Aorta (tissue), 5 donors: ENCODE data around the gene SCMH1. TPM values are rescaled to one million over a fixed set of nuclear protein-coding genes. Genes with fewer than 3 reads are reported as not detected.
"Not testable (repeated sequence)": the region's sequence is repeated elsewhere in the genome, so short reads cannot be mapped to it uniquely, and the experiment has no call there.

Experiments used
- ATAC-seq: fragments of 200-7000 bp; cut with Tn5 transposase; one replicate; pipeline ENCODE4 v1.9.1; 2022; ENCODE audit warnings: moderate library complexity; ENCODE audit not compliant: low FRiP score
- DNase-seq, 2 donors: peaks; one replicate each; pipeline ENCODE4 v3.0.0-alpha.2; 2020
- H3K27ac ChIP-seq, 2 donors: one replicate each; pipeline ENCODE4 v1.5.1; 2013; ENCODE audit warnings: low read length in 2 of 2, mild to moderate bottlenecking in 2 of 2, moderate library complexity in 2 of 2, control low read depth in 1 of 2, inconsistent platforms in 1 of 2, low read depth in 1 of 2
- H3K27me3 ChIP-seq, 2 donors: one replicate each; pipeline ENCODE4 v1.6.1; 2013; ENCODE audit warnings: control low read depth in 1 of 2, low read length in 1 of 2, mild to moderate bottlenecking in 1 of 2, moderate library complexity in 1 of 2; ENCODE audit not compliant: insufficient read depth in 2 of 2, control insufficient read depth in 1 of 2
- H3K36me3 ChIP-seq, 2 donors: one replicate each; pipeline ENCODE4 v1.6.1; 2013; ENCODE audit warnings: control low read depth in 1 of 2, low read length in 1 of 2, mild to moderate bottlenecking in 1 of 2; ENCODE audit not compliant: insufficient read depth in 2 of 2, control insufficient read depth in 1 of 2
- H3K4me1 ChIP-seq, 2 donors: one replicate each; pipeline ENCODE4 v1.6.1; 2013; ENCODE audit warnings: low read length in 2 of 2, control low read depth in 1 of 2, mild to moderate bottlenecking in 1 of 2, moderate library complexity in 1 of 2; ENCODE audit not compliant: insufficient read depth in 2 of 2, control insufficient read depth in 1 of 2
- H3K4me3 ChIP-seq, 2 donors: one replicate each; pipeline ENCODE4 v1.5.1; 2013; ENCODE audit warnings: low read length in 2 of 2, control low read depth in 1 of 2, mild to moderate bottlenecking in 1 of 2
- H3K9me3 ChIP-seq: one replicate; pipeline ENCODE4 v1.6.1; 2013; ENCODE audit warnings: mild to moderate bottlenecking, low read length; ENCODE audit not compliant: control insufficient read depth
- WGBS, 2 donors: extraction: QIAGEN DNeasy Blood & Tissue Kit; methylation state at CpG; one replicate each; pipeline ENCODE4 v1.1.7; 2013; 5-methylcytosine and 5-hydroxymethylcytosine counted together
- intact Hi-C, 2 donors: fragments of 100-400 bp; cut with DNase I; formaldehyde crosslinking; loops; one replicate each; pipeline versions ENCODE4 v1.14.2 to v1.15.0; 2022
- polyA plus RNA-seq, 2 donors: library from polyadenylated mRNA; stranded (reverse); fragments of 200-250 nt; gene quantifications; one replicate each; pipeline ENCODE4 v1.2.3, GENCODE V29; 2013
- total RNA-seq, 2 donors: library from RNA; stranded (reverse); fragmentation: NEBNext Ultra II Directional; extraction: Animal tissue kit (Norgen Biotek cat#: 25700); gene quantifications; one replicate each; pipeline ENCODE4 v1.2.1, GENCODE V29; 2021
- donor health status: healthy with polysubstance abuse.
- donor health status: Bipolar disorder and iron deficiency.
- donor health status: DM: no; HTN: no; CAD: no.
- donor health status: DM: no; HTN: no; CAD: no.
- donor health status: DM: yes; HTN: yes; CAD: no.

The SCMH1 gene
- total and polyA plus RNA-seq, 4 donors, result 36.2 to 60.7 (median 47.4) TPM

DNA sequence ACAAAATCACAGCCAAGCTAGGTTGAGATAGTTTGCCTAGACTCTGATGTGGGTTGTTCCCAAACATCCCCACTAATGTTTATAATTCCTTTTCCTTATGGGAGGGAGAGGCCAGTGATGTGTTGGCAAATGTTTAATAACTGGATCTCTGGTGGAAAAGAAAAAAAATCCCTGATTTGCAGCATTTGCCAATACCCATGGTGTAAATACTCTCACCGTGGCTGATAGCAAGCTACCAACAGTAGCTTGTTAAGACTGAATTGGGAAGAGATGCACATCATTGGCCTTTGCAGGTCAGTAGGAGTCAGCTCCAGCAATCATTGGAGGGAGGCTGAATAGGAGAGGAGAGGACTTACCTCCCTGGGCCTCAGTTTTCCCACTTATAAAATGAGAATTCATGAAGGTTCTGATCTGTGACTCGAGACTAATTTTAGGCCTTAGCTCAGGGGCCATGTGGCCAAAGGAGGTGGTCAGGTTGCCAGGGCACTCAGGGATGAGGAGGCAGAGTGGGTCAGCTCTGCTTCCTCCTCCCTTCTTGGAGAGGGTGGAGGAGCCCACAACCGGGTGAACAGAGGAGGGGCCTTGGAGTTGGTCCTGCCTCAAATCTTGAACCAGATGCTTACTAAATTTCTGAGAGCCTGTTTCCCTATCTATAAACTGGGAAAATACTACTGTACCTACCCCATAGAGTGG lies 20.0 kb upstream of the SCMH1 start:
- WGBS, 2 donors, result 69 to 70% methylated on average over 3 of the region's 3 CpGs
- intact Hi-C loops, result loop anchor here in 1 of 2 donors (10.0 kb wide), 1 partner anchor 253 kb away; no protein-coding TSS in a partner anchor
- no peak for ATAC-seq

DNA sequence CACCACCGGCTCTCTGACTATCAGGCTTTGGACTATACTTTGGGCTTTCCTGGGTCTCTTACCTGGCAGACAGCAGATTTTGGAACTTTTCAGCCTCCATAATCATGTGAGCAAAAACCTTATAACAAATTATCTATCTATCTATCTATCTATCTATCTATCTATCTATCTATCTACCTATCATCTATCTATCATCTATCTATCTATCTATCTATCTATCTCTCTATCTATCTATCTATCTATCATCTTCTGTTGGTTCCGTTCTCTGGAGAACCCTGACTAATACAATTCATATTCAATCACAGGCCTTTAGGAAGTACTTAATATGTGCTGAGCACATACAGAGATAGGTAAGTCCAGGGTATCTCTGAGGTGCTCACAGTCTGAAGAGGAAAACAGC lies 18.7 kb upstream of the SCMH1 start:
- intact Hi-C loops, result loop anchor here in 1 of 2 donors (10.0 kb wide), 1 partner anchor 254 kb away; no protein-coding TSS in a partner anchor
- H3K4me3 ChIP-seq, result no peak overlapping the region
- H3K4me1 ChIP-seq, result no peaks in the 10 kb centered on the region
- no peaks in the 10 kb centered on the region for H3K9me3 ChIP-seq
- ATAC-seq (no peak), DNase-seq (no peak)
- no peak overlapping the region for H3K27ac ChIP-seq
- WGBS, 2 donors, result 95 to 98% methylated on average over 2 of the region's 2 CpGs
- peaks cover 0 to 2% of the 10 kb centered on the region in 2 donors for H3K36me3 ChIP-seq
- no peaks in the 10 kb centered on the region for H3K27me3 ChIP-seq

More for the DNA sequence above, 20.0 kb upstream of the SCMH1 start:
- H3K27ac ChIP-seq, result no peak overlapping the region
- H3K27me3 ChIP-seq, result no peaks in the 10 kb centered on the region
- peaks cover 0 to 2% of the 10 kb centered on the region in 2 donors for H3K36me3 ChIP-seq
- DNase-seq, result no peak
- no peaks in the 10 kb centered on the region for H3K9me3 ChIP-seq
- no peak overlapping the region for H3K4me3 ChIP-seq
- H3K4me1 ChIP-seq, result no peaks in the 10 kb centered on the region

GRCh38 chr1:41259221-41259620 lies 17.1 kb upstream of the SCMH1 start:
- 95 to 99% methylated on average over 3 of the region's 3 CpGs for WGBS, 2 donors
- H3K36me3 ChIP-seq, result peaks cover 0 to 2% of the 10 kb centered on the region in 2 donors
- H3K27me3 ChIP-seq, result no peaks in the 10 kb centered on the region
- no peak overlapping the region for H3K27ac ChIP-seq
- ATAC-seq, result no peak
- intact Hi-C loops, result no loop called here
- no peaks in the 10 kb centered on the region for H3K4me1 ChIP-seq
- DNase-seq, result no peak
- H3K9me3 ChIP-seq, result no peaks in the 10 kb centered on the region
- no peak overlapping the region for H3K4me3 ChIP-seq

DNA sequence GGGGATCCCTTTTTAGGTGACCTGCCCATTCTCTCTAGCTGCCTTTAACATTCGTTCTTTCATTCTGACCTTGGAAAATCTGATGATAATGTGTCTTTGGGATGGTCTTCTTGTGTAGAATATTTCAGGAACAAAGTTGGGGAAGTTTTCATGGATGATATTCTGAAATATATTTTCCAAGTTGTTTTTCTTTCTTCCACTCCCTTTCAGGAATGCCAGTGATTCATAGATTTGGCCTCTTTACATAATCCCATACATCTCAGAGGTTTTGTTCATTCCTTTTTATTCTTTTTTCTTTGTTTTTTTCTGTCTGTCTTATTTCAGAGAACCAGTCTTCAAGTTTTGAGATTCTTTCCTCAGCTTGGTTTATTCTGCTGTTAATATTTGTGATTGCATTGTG lies 13.9 kb upstream of the SCMH1 start:
- Histone ChIP-seq H3K4me3 (no peak overlapping the region), H3K4me1 (no peaks in the 10 kb centered on the region), H3K9me3 (no peaks in the 10 kb centered on the region), H3K27me3 (no peaks in the 10 kb centered on the region), H3K27ac (no peak overlapping the region), H3K36me3 (no peaks in the 10 kb centered on the region)
- DNase-seq (no peak), ATAC-seq (no peak)
- intact Hi-C loops, result no loop called here
- 70 to 79% methylated on average over 1 of the region's 1 CpG for WGBS, 2 donors

DNA sequence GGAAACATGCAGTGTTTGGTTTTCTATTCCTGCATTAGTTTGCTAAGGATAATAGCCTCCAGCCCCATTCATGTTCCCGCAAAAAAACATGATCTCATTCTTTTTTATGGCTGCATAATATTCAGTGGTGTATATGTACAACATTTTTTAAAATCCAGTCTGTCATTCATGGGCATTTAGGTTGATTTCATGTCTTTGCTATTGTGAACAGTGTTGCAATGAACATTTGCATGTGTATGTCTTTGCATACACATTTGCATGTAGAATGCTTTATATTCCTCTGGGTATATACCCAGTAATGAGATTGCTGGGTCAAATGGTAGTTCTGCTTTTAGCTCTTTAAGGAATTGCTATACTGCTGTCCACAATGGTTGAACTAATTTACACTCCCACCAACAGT lies 9.0 kb upstream of the SCMH1 start:
- intact Hi-C loops, H3K27ac ChIP-seq, ATAC-seq: not testable (repeated sequence)

GRCh38 chr1:41249319-41249718 lies 7.2 kb upstream of the SCMH1 start:
- no peaks in the 10 kb centered on the region for H3K9me3 ChIP-seq

More for the DNA sequence above, 9.0 kb upstream of the SCMH1 start:
- not testable (repeated sequence) for H3K27me3 ChIP-seq, H3K36me3 ChIP-seq, H3K4me3 ChIP-seq, H3K4me1 ChIP-seq, H3K9me3 ChIP-seq, DNase-seq
- 90 to 95% methylated on average over 1 of the region's 1 CpG for WGBS, 2 donors

GRCh38 chr1:41246568-41246967 lies 4.5 kb upstream of the SCMH1 start:
- no peak overlapping the region for H3K27ac ChIP-seq
- no peaks in the 10 kb centered on the region for H3K36me3 ChIP-seq
- no peak for DNase-seq
- intact Hi-C loops, result loop anchor here in 1 of 2 donors (10.0 kb wide), 1 partner anchor 202 kb away; no protein-coding TSS in a partner anchor
- no peak for ATAC-seq
- WGBS, 2 donors, result 91 to 92% methylated on average over 1 of the region's 1 CpG
- H3K9me3 ChIP-seq, result no peaks in the 10 kb centered on the region
- H3K4me3 ChIP-seq, result no peak overlapping the region
- H3K27me3 ChIP-seq, result no peaks in the 10 kb centered on the region
- no peaks in the 10 kb centered on the region for H3K4me1 ChIP-seq

More at GRCh38 chr1:41249319-41249718, 7.2 kb upstream of the SCMH1 start:
- no peak overlapping the region for H3K27ac ChIP-seq
- no peaks in the 10 kb centered on the region for H3K36me3 ChIP-seq
- no peaks in the 10 kb centered on the region for H3K27me3 ChIP-seq
- ATAC-seq (no peak), DNase-seq (no peak)
- intact Hi-C loops, result loop anchor here in 1 of 2 donors (10.0 kb wide), 1 partner anchor 205 kb away; no protein-coding TSS in a partner anchor
- WGBS, 2 donors, result 61 to 75% methylated on average over 5 of the region's 5 CpGs
- no peaks in the 10 kb centered on the region for H3K4me1 ChIP-seq
- no peak overlapping the region for H3K4me3 ChIP-seq

- H3K36me3 ChIP-seq, result no peaks in the 10 kb centered on the region
- ATAC-seq (no peak), DNase-seq (no peak)
- H3K4me3 ChIP-seq, result no peak overlapping the region
- H3K9me3 ChIP-seq, result no peaks in the 10 kb centered on the region
- H3K4me1 ChIP-seq, result no peaks in the 10 kb centered on the region
- intact Hi-C loops, result loop anchor here in 1 of 2 donors (10.0 kb wide), 1 partner anchor 201 kb away; no protein-coding TSS in a partner anchor
- H3K27ac ChIP-seq, result no peak overlapping the region
- 82 to 90% methylated on average over 2 of the region's 2 CpGs for WGBS, 2 donors
- H3K27me3 ChIP-seq, result no peaks in the 10 kb centered on the region
These were observed 3.6 kb upstream of the SCMH1 start for GRCh38 chr1:41245659-41246058.

- H3K9me3 ChIP-seq, result no peaks in the 10 kb centered on the region
- DNase-seq (no peak), ATAC-seq (no peak)
- no peak overlapping the region for H3K4me3 ChIP-seq
- WGBS, 2 donors, result 75% methylated on average over 3 of the region's 3 CpGs
- intact Hi-C loops, result loop anchor here (5.0 to 10.0 kb wide), 2 partner anchors 196 to 198 kb away; no protein-coding TSS in a partner anchor
- H3K27me3 ChIP-seq, result no peaks in the 10 kb centered on the region
- no peaks in the 10 kb centered on the region for H3K36me3 ChIP-seq
- H3K27ac ChIP-seq, result no peak overlapping the region
- H3K4me1 ChIP-seq, result peaks cover 0 to 7% of the 10 kb centered on the region in 2 donors
These were observed 926 bp upstream of the SCMH1 start for GRCh38 chr1:41243079-41243385.
